Esophagus (tissue), 2 donors: Measurements from ENCODE around the gene TCTN2. TPM values are rescaled to one million over a fixed set of nuclear protein-coding genes. Genes with fewer than 3 reads are reported as not detected.

Experiments
- H3K27ac ChIP-seq, 2 donors: one replicate each; pipeline ENCODE4 v1.5.1; 2013; ENCODE audit warnings: low read depth in 2 of 2, mild to moderate bottlenecking in 2 of 2, inconsistent platforms in 1 of 2, low read length in 1 of 2, moderate library complexity in 1 of 2
- H3K27me3 ChIP-seq, 2 donors: one replicate each; pipeline ENCODE4 v1.6.1; 2013; ENCODE audit warnings: low read length in 2 of 2, control low read depth in 1 of 2, mild to moderate bottlenecking in 1 of 2; ENCODE audit not compliant: insufficient read depth in 2 of 2, control insufficient read depth in 1 of 2
- H3K36me3 ChIP-seq, 2 donors: one replicate each; pipeline ENCODE4 v1.6.1; 2013; ENCODE audit warnings: low read length in 1 of 2; ENCODE audit not compliant: control insufficient read depth in 2 of 2, insufficient read depth in 2 of 2
- H3K4me1 ChIP-seq, 2 donors: one replicate each; pipeline ENCODE4 v1.6.1; 2013; ENCODE audit warnings: low read length in 1 of 2; ENCODE audit not compliant: control insufficient read depth in 2 of 2, insufficient read depth in 2 of 2
- H3K4me3 ChIP-seq, 2 donors: one replicate each; pipeline ENCODE4 v1.5.1; 2013; ENCODE audit warnings: low read length in 2 of 2, mild to moderate bottlenecking in 2 of 2, low read depth in 1 of 2, moderate library complexity in 1 of 2
- H3K9me3 ChIP-seq, 2 donors: one replicate each; pipeline ENCODE4 v1.6.1; 2013; ENCODE audit warnings: mild to moderate bottlenecking in 2 of 2, low read depth in 1 of 2, low read length in 1 of 2, moderate library complexity in 1 of 2; ENCODE audit not compliant: control insufficient read depth in 2 of 2, insufficient read depth in 1 of 2
- WGBS, 2 donors: extraction: QIAGEN DNeasy Blood & Tissue Kit; methylation state at CpG; one replicate each; pipeline ENCODE4 v1.1.7; 2013; 5-methylcytosine and 5-hydroxymethylcytosine counted together
- polyA plus RNA-seq, 2 donors: library from polyadenylated mRNA; stranded (reverse); fragments of 200-250 nt; gene quantifications; one replicate each; pipeline ENCODE4 v1.2.3, GENCODE V29; 2013
- donor health status: healthy with polysubstance abuse.
- donor health status: Bipolar disorder and iron deficiency.

Gene TCTN2
- polyA plus RNA-seq, 2 donors: 1.8 to 2.6 TPM

DNA sequence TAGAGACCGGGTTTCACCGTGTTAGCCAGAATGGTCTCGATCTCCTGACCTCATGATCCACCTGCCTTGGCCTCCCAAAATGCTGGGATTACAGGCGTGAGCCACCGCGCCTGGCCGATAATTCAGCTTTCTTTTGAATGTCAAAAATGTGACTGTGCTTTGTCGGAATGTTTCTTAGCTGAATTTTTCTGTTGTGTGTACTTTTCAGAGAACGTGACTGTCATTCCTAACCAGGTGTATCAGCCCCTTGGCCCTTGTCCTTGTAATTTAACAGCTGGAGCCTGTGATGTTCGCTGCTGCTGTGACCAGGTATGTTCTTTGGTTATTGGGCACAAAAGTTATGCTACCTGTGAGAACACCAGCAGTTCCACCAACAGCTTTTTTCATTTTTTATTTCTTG lies 8.1 kb downstream of the TCTN2 start:
- Histone ChIP-seq H3K4me3 (no peak overlapping the region), H3K27ac (no peak overlapping the region), H3K36me3 (peaks cover 4 to 6% of the 10 kb centered on the region in 2 donors), H3K27me3 (no peaks in the 10 kb centered on the region), H3K9me3 (no peaks in the 10 kb centered on the region), H3K4me1 (no peaks in the 10 kb centered on the region)
- 95 to 98% methylated on average over 10 of the region's 10 CpGs for WGBS, 2 donors

DNA sequence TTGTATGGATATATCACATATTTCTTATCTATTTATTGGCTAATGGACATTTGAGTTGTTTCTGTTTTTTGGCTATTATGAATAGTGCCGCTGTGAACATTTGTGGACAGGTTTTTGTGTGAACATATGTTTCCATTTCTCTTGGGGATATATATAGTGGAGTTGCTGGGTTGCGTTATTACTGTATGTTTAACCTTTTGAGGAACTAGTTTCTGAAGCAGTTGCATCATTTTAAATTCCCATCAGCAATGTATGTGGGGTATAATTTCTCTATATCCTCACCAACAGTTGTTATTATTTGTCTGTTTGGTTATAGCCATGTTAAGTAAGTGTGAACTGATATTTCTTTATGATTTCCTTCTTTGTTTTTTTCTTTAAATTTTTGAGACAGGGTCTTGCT lies 10.7 kb downstream of the TCTN2 start:
- no peak overlapping the region for H3K4me3 ChIP-seq
- 88% methylated on average over 2 of the region's 2 CpGs for WGBS, 2 donors
- H3K4me1 ChIP-seq: no peaks in the 10 kb centered on the region
- H3K27me3 ChIP-seq: no peaks in the 10 kb centered on the region
- peaks cover under 1 to 3% of the 10 kb centered on the region in 2 donors for H3K36me3 ChIP-seq
- no peak overlapping the region for H3K27ac ChIP-seq
- no peaks in the 10 kb centered on the region for H3K9me3 ChIP-seq

DNA sequence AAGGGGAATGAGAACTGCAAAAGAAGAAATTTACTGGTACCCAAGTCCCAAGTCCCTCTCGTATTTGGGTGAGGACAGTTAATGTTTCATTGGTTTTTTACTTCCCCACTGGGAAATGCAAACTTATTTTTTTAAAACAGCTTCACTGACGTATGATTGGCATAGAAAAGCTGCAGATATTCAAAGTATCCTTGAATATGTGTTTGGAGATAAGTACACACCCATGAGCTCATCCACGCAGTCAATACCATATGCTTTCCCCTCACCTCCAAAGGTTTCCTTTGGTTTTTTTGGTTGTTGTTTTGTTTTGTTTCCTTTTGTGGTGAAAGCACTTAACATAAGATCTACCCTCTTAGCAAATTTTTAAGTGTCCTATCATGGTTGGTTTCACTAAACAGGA lies 13.1 kb downstream of the TCTN2 start:
- H3K36me3 ChIP-seq: peaks cover 4% of the 10 kb centered on the region in 2 donors
- no peak overlapping the region for H3K4me3 ChIP-seq
- whole genome bisulfite sequencing, 2 donors: 90 to 91% methylated on average over 3 of the region's 3 CpGs
- H3K4me1 ChIP-seq: no peaks in the 10 kb centered on the region
- H3K9me3 ChIP-seq: no peaks in the 10 kb centered on the region
- H3K27me3 ChIP-seq: no peaks in the 10 kb centered on the region
- H3K27ac ChIP-seq: no peak overlapping the region

DNA sequence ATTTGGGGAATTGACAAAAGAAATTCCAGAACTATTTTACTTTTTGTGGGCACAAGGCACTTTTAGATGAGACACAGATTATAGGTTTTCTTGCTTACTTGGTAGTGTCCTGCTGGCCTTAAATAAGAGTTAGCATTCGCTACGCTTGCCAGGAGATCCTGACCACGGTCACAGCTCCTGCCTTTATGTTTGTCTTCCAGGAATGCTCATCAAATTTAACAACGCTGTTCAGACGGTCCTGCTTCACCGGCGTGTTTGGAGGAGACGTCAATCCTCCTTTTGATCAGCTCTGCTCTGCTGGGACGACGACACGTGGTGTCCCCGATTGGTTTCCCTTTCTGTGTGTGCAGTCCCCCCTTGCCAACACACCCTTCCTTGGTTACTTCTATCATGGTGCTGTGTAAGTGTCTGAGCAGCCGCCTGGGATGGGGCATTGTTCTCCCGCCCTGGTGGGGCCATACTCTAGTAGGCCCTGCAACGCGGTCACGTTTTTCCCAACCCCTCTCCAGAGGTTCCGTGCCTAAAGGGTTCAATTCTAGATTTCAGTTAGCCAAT lies 15.8 kb downstream of the TCTN2 start:
- peaks cover 4% of the 10 kb centered on the region in 2 donors for H3K36me3 ChIP-seq
- peaks cover 0 to 3% of the 10 kb centered on the region in 2 donors for H3K4me1 ChIP-seq
- H3K4me3 ChIP-seq: no peak overlapping the region
- no peaks in the 10 kb centered on the region for H3K9me3 ChIP-seq
- 95 to 96% methylated on average over 18 of the region's 18 CpGs for WGBS, 2 donors
- H3K27me3 ChIP-seq: no peaks in the 10 kb centered on the region
- no peak overlapping the region for H3K27ac ChIP-seq

DNA sequence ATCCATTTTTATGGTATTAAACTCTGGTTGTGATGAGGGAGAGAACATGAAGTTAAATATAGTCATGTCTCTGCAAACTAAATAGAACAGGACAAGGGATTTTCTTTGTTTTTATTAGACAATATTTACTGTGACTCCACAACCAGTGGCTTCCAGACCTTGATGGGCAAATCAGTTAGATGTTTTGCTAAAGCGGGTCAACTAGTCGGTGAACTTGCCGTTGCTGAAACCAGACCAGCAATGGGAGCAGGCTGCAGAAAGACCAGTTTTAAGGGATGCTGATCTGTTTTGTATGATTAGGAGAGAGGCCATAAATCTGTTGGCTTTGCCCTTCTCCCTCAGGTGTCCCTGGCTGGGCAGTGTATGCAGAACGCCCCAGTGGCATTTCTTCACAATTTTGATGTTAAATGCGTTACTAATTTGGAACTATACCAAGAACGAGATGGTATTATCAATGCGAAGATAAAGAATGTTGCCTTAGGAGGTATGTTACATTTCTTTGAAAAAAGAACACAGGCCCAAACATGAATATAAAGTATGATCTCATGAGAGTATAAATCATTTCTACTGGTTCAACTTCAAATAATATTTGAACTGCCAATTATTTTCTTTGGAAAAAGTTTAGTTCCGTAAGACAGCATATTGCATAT lies 19.4 kb downstream of the TCTN2 start:
- 58 to 68% methylated on average over 8 of the region's 8 CpGs for WGBS, 2 donors

DNA sequence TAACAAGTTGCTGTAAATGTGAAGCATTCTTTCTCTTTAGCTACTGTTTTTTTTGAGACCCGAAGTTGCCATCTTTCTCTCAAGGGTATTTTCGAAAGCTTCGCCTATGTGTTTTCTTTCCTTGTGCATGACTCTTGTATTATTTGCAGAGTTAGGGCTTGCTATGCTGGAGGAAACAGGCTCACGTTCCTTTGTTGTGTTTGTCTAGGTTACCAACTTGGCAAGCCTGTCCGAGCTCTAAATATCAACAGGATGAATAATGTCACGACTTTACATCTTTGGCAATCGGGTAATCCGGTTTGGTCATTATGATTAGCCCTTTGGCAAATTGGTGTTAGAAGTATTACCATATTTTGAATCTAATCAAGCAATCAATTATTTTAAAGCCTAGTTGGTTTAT lies 25.3 kb downstream of the TCTN2 start:
- Histone ChIP-seq H3K4me3 (no peak overlapping the region), H3K27me3 (no peaks in the 10 kb centered on the region), H3K4me1 (no peaks in the 10 kb centered on the region), H3K9me3 (no peaks in the 10 kb centered on the region), H3K36me3 (peaks cover 0 to 3% of the 10 kb centered on the region in 2 donors), H3K27ac (no peak overlapping the region)
- 70 to 72% methylated on average over 8 of the region's 8 CpGs for WGBS, 2 donors

More for the DNA sequence above, 19.4 kb downstream of the TCTN2 start:
- H3K27me3 ChIP-seq: no peaks in the 10 kb centered on the region
- H3K36me3 ChIP-seq: peaks cover 4 to 7% of the 10 kb centered on the region in 2 donors
- peaks cover 0 to 3% of the 10 kb centered on the region in 2 donors for H3K4me1 ChIP-seq
- H3K27ac ChIP-seq: no peak overlapping the region
- no peaks in the 10 kb centered on the region for H3K9me3 ChIP-seq
- no peak overlapping the region for H3K4me3 ChIP-seq

DNA sequence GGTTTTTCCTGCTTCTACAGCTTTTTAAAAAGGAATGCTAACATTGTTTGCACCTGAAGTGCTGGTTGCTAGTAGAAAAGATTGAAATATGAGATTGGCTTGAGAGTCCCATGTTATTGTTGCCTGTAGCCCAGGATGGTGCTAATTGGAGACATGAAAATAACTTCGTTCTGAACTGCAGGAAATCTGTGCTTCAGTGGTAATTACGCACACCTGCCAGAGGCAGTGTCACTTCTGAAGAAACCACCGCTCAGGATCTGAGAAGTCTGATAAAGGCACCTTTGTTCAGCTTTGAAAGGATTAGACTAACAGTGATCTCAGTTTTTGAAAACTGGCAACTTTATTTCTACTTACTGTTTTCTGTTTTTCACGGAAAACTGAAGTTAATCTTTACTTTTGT lies 25.7 kb downstream of the TCTN2 start:
- Histone ChIP-seq H3K9me3 (no peaks in the 10 kb centered on the region), H3K4me1 (no peaks in the 10 kb centered on the region), H3K27ac (no peak overlapping the region), H3K27me3 (no peaks in the 10 kb centered on the region), H3K4me3 (no peak overlapping the region), H3K36me3 (peaks cover 0 to 3% of the 10 kb centered on the region in 2 donors)
- 79 to 82% methylated on average over 4 of the region's 4 CpGs for WGBS, 2 donors

DNA sequence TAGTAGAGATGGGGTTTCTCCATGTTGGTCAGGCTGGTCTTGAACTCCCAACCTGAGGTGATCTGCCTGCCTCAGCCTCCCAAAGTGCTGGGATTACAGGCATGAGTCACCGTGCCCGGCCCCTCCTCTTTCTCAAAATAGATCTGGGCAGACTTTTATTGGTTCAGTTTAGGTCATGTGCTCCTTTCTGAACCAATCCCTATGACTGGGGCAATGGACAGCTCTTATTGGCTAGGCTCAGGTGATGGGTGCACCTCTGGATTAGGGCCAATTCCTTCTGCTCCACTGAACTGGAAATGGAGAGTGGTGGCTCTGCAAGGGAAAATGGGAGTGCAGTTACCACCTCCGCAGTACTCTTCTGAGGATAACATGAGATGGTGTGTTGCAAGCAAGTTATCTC lies 35.0 kb downstream of the TCTN2 start:
- H3K36me3 ChIP-seq: peaks cover 0 to 3% of the 10 kb centered on the region in 2 donors
- WGBS, 2 donors: 73 to 84% methylated on average over 3 of the region's 3 CpGs

DNA sequence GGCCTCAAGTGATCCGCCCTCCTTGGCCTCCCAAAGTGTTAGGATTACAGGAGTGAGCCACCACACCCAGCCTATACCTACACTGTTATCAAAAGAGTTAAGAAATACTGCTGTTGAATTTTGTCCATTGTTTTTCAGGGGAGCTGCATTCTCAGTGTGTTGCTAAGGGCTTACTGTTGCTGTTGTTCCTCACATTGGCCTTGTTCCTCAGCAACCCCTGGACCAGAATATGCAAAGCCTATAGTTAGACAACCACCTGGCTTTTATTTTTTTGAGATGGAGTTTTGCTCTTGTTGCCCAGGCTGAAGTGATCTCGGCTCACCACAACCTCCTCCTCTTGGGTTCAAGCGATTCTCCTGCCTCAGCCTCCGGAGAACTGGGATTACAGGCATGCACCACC lies 36.6 kb downstream of the TCTN2 start:
- 91 to 94% methylated on average over 4 of the region's 4 CpGs for WGBS, 2 donors
- Histone ChIP-seq H3K27ac (no peak overlapping the region), H3K4me3 (no peak overlapping the region), H3K27me3 (no peaks in the 10 kb centered on the region), H3K36me3 (no peaks in the 10 kb centered on the region), H3K9me3 (no peaks in the 10 kb centered on the region), H3K4me1 (peaks cover 0 to 3% of the 10 kb centered on the region in 2 donors)

More for the DNA sequence above, 35.0 kb downstream of the TCTN2 start:
- H3K9me3 ChIP-seq: no peaks in the 10 kb centered on the region
- no peaks in the 10 kb centered on the region for H3K27me3 ChIP-seq
- no peak overlapping the region for H3K27ac ChIP-seq
- no peaks in the 10 kb centered on the region for H3K4me1 ChIP-seq
- H3K4me3 ChIP-seq: no peak overlapping the region

DNA sequence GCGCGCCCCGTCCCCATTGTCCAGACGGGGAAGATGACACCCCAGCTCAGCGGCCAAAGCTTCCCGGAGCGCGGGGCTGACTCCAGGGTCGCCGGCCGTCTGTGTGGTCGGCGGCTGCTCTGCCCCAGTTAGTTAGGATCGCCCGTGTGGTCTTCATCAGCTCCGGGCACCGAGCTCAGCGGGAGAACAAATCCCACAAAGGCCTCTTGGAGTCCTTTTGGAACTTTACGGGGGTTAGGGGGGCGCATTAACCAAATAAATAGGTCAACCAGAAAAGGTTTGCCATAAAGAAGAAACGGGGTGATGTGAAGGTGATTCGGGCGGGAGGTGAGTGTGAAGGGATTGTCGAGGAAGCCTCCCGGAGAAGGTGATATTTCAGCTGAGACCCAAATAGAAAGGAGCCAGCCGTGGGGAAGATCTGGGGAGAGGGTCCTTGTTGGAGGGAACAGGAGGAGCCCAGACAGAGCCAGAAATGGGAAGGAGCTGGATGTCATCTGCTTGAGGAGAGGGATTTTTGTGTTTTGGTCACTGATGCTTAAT lies 41.9 kb downstream of the TCTN2 start:
- H3K27ac ChIP-seq: peak overlapping the region in 1 of 2 donors; percentile 43
- no peaks in the 10 kb centered on the region for H3K27me3 ChIP-seq
- peak overlapping the region; percentile 80 to 96 for H3K4me3 ChIP-seq
- no peaks in the 10 kb centered on the region for H3K36me3 ChIP-seq
- WGBS, 2 donors: 0 to 2% methylated on average over 22 to 26 of the region's 26 CpGs
- peaks cover 0 to 8% of the 10 kb centered on the region in 2 donors for H3K4me1 ChIP-seq
- H3K9me3 ChIP-seq: no peaks in the 10 kb centered on the region
